Loucy (cell line): Measurements from ENCODE around the gene PACSIN2.

Experiments
- H2AFZ ChIP-seq: fragments of 200-600 bp; sonication (generic); 2 replicates; pipeline ENCODE4 v1.6.0; 2016; ENCODE audit warnings: antibody characterized with exemption, mild to moderate bottlenecking, low read length, moderate library complexity
- H3F3A ChIP-seq: fragments of 200-600 bp; 2 replicates; pipeline ENCODE4 v1.6.0; 2016; ENCODE audit warnings: antibody characterized with exemption, low read depth, mild to moderate bottlenecking
- H3K27me3 ChIP-seq: fragments of 200-600 bp; sonication (generic); 2 replicates; pipeline ENCODE4 v1.6.1; 2014; ENCODE audit warnings: low read length, mild to moderate bottlenecking; ENCODE audit not compliant: insufficient read depth, poor library complexity, severe bottlenecking
- H3K36me3 ChIP-seq: fragments of 200-600 bp; sonication (generic); 2 replicates; pipeline ENCODE4 v1.6.1; 2016; ENCODE audit warnings: low read length; ENCODE audit not compliant: insufficient read depth
- H3K4me1 ChIP-seq: fragments of 200-600 bp; sonication (generic); 2 replicates; pipeline ENCODE4 v1.5.1; 2014; ENCODE audit warnings: low read length, mild to moderate bottlenecking; ENCODE audit not compliant: insufficient read depth, poor library complexity, severe bottlenecking
- H3K4me2 ChIP-seq: fragments of 200-600 bp; sonication (generic); 2 replicates; pipeline ENCODE4 v1.6.0; 2014; ENCODE audit warnings: antibody characterized with exemption, low read length, low read depth, mild to moderate bottlenecking; ENCODE audit not compliant: poor library complexity, severe bottlenecking
- H3K4me3 ChIP-seq: fragments of 200-600 bp; sonication (generic); 2 replicates; pipeline ENCODE4 v1.5.1; 2014; ENCODE audit warnings: low read length, mild to moderate bottlenecking, mixed read lengths; ENCODE audit not compliant: poor library complexity, severe bottlenecking
- H3K79me2 ChIP-seq: fragments of 200-600 bp; sonication (generic); 2 replicates; pipeline ENCODE4 v1.6.1; 2014; ENCODE audit warnings: low read length; ENCODE audit not compliant: insufficient read depth
- H3K9ac ChIP-seq: fragments of 200-600 bp; sonication (generic); 2 replicates; pipeline ENCODE4 v1.6.0; 2014; ENCODE audit warnings: mild to moderate bottlenecking, low read depth, low read length, moderate library complexity; ENCODE audit not compliant: poor library complexity, severe bottlenecking
- H3K9me2 ChIP-seq: fragments of 200-600 bp; sonication (generic); replicated peaks from 2 replicates; pipeline ENCODE4 v1.6.1; 2016; ENCODE audit warnings: low read depth, low read length, mixed read lengths
- H3K9me3 ChIP-seq: fragments of 200-600 bp; sonication (generic); 2 replicates; pipeline ENCODE4 v1.6.1; 2014; ENCODE audit warnings: mild to moderate bottlenecking, antibody characterized with exemption, low read length, low read depth; ENCODE audit not compliant: insufficient read depth
- H4K20me1 ChIP-seq: fragments of 200-600 bp; sonication (generic); 2 replicates; pipeline ENCODE4 v1.6.0; 2014; ENCODE audit warnings: antibody characterized with exemption, low read length, mild to moderate bottlenecking; ENCODE audit not compliant: insufficient read depth, poor library complexity, severe bottlenecking
- CTCF ChIP-seq: fragments of 200-600 bp; sonication (generic); conservative IDR thresholded peaks from 2 replicates; pipeline ENCODE4 v1.5.1; 2014; ENCODE audit warnings: mild to moderate bottlenecking, antibody characterized with exemption, low read length
- EZH2phosphoT487 ChIP-seq: fragments of 200-600 bp; IDR thresholded peaks from 2 replicates; pipeline ENCODE4 v1.6.1; 2018; ENCODE audit warnings: antibody characterized with exemption, mild to moderate bottlenecking, moderate library complexity, borderline replicate concordance

Gene PACSIN2

GRCh38 chr22:42924436-42924835, 90.5 kb downstream of the PACSIN2 start:
- Histone ChIP-seq H3K36me3 (no peaks in the 10 kb centered on the region; the same call in 1 of the 2 replicates), H3F3A (no peaks in the 10 kb centered on the region), H3K9ac (no peak overlapping the region), H2AFZ (no peak overlapping the region), H3K9me2 (no peaks in the 10 kb centered on the region), H3K27me3 (no peaks in the 10 kb centered on the region), H3K4me1 (peaks cover 26% of the 10 kb centered on the region), H3K9me3 (no peaks in the 10 kb centered on the region), H3K4me3 (no peak overlapping the region), H3K79me2 (peaks cover 85% of the 10 kb centered on the region), H4K20me1 (peaks cover 16% of the 10 kb centered on the region), H3K4me2 (no peak overlapping the region)
- TF ChIP-seq CTCF (no peak), EZH2phosphoT487 (no peak)

DNA sequence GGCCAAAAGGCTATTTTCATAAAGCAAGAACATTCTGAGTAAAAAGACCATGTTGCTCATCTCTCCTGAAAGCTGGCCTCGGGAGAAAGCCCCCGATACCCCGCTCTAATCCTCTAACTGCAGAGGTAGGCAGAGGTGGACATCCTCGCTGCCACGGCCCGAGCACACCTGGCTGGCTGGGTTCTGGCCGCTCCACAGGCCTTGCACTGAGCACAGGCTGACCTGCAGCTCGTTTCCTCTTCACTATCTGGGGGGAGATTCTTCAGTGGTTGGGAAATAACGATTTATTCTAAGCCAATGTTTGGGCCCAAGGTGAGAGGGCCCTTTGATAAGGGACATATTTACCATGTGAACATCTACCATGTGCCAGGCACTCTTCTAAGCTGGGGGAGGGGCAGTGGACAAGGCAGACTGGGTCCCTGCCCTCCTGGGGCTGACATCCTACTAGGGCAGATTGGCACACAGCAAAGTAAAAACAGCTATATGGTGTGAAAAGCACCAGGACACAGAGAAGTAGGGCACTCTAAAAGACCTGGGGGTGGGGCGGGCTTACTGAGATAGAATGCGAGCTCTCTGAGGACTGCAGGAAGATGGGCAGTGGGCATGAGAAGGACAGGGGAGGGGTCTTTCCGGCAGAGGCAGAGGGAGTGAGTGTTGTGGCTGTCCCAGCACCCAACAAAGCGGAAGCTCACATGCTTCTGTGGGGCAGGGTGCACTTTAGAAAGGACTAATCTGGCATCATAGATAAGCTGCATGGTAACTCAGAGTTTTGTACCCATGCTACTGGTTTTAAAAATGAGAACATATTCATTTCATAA, 92.4 kb downstream of the PACSIN2 start:
- Histone ChIP-seq H3K9me2 (no peaks in the 10 kb centered on the region), H3F3A (no peaks in the 10 kb centered on the region), H3K4me1 (peaks cover 41% of the 10 kb centered on the region), H3K9me3 (no peaks in the 10 kb centered on the region), H3K4me2 (peak overlapping the region; percentile 11), H3K27me3 (no peaks in the 10 kb centered on the region), H4K20me1 (peaks cover 29% of the 10 kb centered on the region), H2AFZ (no peak overlapping the region), H3K79me2 (peaks cover 85% of the 10 kb centered on the region), H3K4me3 (no peak overlapping the region), H3K36me3 (no peaks in the 10 kb centered on the region), H3K9ac (peak overlapping the region; percentile 3)
- no peak for TF ChIP-seq CTCF
- no peak for TF ChIP-seq EZH2phosphoT487

GRCh38 chr22:42920101-42920820, 94.7 kb downstream of the PACSIN2 start:
- Histone ChIP-seq H3K9ac (no peak overlapping the region), H2AFZ (no peak overlapping the region), H3F3A (no peaks in the 10 kb centered on the region), H3K27me3 (no peaks in the 10 kb centered on the region), H3K79me2 (peaks cover 86% of the 10 kb centered on the region), H3K4me1 (peaks cover 26% of the 10 kb centered on the region), H3K9me3 (no peaks in the 10 kb centered on the region), H3K36me3 (no peaks in the 10 kb centered on the region), H3K4me3 (no peak overlapping the region), H4K20me1 (peaks cover 31% of the 10 kb centered on the region), H3K4me2 (no peak overlapping the region), H3K9me2 (no peaks in the 10 kb centered on the region)
- TF ChIP-seq CTCF (no peak), EZH2phosphoT487 (no peak)
